NCI-H1417 (cell line): Measurements from ENCODE around the gene NECAB2.

ENCODE experiments used
- DNase-seq, 3 experiments: peaks; one replicate each; lab custom pipeline; 2025; lab: John Stamatoyannopoulos, UW

Gene NECAB2

DNA sequence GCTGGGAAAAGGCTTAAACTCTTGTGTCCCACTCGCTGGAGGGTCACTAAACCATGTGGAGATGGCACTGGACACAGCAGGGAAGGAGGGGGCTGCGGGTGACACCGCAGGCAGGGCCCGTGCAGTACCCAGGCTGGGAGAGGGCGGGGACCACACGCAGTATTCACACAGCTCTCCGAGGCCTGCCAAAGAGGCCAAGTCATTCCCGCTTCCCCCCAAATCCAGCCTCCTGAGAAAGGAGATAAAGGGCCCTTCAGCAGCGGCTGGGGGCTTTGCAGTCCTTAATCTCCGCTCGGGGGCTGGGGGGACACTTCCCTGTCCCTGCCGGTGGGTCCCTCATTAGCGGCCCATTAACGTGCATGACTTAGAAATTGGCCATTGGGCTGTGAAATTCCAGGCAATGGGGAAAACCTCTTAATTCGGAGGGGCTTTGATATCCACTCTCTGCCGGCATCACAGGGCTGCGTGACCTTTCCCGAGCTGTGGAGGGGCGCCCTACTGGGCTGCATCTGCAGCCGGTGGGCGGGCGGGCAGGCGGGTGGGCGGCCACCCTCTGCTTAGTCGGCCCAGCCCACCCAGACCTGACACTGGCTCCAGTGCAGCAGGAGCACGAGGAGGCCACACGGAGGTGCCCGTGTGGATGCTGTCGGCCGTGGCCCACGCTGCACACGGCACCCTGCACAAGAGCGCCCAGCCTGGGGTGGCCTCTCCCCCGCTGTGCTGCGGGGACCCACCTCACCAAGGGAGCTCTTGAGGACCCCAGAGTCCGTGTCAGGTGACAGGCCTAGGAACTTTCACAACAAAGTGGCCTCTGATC is 77.2 kb downstream of the NECAB2 start:
- no peak for DNase-seq

DNA sequence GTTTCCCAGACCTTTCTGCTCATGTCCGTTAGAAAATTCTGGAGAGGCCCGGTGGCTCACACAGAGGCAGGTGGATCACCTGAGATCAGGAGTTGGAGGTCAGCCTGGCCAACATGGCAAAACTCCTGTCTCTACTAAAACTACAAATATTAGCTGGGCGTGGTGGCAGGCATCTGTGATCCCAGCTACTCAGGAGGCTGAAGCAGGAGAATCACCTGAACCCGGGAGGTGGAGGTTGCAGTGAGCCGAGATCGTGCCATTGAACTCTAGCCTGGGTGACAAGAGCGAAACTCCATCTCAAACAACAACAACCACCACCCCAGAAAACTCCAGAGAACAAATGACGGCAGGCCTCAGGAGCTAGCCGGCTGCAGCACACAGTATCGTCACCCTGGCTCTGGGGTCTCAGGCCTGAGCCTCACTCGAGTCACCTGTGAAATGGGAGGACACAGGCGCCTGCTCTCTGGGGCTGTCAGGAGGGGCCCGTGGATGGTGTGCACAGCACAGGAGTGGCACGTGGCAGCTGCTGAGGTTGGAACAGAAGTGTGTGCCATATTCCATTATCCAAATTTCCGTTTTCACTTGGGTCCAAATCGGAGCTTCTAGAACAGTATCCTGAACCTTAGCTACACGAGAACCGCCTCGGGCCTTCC is 77.9 kb downstream of the NECAB2 start:
- no peak for DNase-seq

DNA sequence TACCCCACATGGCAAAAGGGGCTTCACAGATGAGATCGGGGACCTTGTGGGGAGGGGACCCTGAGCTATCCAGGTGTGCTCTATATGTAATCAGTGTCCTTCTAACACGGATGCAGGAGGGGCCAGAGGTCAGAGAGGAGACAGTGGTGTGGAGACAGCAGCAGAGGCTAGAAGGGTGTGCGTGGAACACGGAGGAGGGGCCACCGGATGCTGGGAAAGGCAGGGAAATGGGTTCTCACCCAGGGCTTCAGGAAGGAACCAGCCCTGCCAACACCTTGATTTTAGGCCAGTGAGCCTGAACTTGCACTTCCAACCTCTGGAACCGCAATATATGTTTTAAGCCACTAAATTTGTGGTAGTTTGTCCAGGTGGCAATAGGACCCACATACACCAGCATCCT is 79.2 kb downstream of the NECAB2 start:
- DNase-seq, result no peak

DNA sequence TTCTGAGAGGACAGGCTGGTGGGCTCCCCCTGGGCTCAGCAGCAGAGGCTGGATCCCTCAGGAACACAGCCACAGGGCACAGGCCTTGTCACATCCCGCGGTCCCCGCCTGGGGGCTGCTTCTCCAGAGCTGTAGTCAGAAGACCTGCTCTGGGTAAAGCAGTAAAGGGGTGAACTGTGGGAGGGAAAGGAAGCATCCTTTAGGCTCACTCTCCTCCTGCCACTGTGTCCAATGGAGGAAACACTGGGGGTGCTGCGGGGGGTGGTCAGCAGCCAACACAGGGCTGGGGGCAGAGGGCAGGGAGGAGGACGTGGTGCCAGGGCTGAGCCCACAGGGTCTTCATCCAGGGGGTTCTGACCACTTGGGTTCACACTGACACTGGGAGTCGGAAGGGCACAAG is 79.6 kb downstream of the NECAB2 start:
- no peak for DNase-seq

DNA sequence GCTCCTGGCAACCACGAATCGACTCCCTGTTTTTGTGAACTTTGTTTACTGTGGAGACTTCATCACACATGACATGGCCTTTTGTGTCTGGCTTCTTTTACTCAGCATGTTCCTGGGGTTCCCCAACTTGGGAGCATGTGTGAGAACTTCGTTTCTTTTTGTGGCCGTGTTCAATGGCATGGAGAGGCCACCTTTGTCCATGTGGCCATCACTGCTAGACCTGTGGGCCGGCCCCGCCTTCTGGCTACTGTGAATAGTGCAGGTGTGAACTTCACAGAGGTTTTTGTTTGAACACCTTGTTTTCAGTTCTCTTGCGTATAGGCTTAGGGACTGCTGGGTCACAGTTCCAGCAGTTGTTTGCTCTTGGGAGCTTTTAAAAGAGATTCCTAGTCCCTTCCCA is 80.2 kb downstream of the NECAB2 start:
- peak in 2 of 3 experiments; percentile 12 to 43 for DNase-seq

DNA sequence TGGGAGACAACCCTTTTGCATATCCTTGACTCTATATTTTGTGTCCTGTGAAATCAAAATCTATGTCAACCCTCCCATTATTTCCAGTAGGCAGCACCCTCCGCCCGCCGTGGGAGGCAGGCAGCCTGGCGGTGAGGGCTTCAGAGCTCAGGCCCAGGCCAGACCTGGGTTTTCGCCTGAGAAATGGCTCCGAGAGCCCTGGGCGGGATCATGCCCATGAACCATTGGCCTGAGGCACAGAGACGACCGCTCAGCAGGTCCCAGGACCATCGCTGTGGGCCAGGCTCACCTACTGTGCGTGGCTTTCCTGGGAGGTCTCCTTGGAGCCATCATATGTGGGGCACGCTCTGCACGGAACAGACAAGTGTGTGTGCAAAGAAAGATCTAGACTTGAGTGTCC is 80.8 kb downstream of the NECAB2 start:
- no peak for DNase-seq

DNA sequence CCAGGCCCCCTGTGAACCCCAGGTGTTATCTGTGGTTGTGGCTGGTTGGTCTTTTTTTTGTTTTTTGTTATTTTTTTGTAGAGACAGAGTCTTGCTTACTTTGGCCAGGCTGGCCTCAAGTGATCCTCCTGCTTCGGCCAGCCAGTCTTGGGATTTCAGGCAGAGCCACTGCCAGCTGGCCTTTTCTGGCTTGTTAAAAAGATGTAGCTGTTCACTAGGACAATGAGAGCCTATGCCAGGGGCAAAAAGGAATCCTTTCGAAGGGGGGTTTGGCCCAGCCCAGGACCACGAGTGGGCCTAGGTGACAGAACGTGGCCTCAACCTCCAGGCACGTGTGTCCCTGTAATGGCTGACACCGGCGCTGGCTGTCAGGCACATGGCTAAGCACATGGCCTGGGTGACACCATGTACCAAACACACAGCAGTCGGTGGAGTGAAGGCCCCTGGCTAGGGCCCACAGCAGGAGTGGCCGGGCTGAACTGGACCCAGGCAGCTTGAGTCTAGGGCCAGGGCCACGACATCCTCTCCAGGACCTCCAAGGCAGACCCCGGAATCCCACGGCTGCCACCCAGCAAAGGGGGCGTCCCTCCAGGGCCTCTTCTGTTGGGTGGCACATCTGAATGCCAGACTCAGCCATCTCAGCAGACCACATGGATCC is 81.5 kb downstream of the NECAB2 start:
- DNase-seq, result no peak

DNA sequence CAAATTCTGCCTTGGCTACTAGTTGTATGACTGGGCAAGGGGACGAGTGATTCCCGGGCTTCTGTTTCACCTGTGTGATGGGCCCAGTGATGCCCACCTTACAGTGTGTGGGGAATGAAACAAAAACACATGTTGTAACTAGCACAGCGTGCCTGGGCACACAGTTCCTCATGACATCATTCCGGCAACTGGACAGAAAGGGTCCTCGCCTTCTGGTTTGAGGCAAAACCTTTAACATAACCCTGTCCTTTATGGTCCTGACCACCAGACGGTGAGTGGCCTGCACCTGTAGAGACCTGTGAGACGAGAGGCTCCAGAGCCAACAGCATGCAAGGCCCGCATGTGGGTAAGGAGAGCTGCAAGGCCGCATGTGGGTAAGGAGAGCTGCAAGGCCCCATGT is 82.3 kb downstream of the NECAB2 start:
- no peak for DNase-seq

DNA sequence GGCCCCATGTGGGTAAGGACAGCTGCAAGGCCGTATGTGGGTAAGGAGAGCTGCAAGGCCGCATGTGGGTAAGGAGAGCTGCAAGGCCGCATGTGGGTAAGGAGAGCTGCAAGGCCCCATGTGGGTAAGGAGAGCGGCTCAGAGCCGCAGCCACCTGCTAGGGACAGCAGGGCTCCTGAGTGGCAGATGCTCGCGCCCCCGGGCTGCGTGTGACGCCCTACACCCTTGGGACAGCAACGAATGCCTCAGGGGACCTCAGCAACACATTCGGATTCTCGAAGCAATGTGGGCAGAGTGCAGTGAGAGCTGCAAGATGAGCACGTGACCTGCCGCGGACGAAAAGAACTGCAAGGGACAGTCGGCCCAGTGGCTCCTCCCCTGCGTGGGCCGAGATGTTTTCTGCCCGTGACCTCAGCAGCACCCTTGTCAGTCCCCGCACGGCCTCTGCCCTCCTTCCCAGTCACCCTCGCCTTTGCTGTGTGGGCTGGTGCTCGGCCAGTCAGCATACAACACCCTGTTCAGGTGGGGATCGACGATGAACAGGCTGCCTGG is 84.1 kb downstream of the NECAB2 start:
- no peak for DNase-seq
